Ascending aorta (tissue), 2 donors: Measurements from ENCODE around the gene VPS9D1. TPM values are rescaled to one million over a fixed set of nuclear protein-coding genes. Genes with fewer than 3 reads are reported as not detected.

Source experiments
- DNase-seq, 2 donors: peaks; one replicate each; pipeline ENCODE4 v3.0.0-alpha.2; 2019; ENCODE audit warnings: low spot score in 2 of 2
- H3K27ac ChIP-seq, 2 donors: fragments of 200-600 bp; sonication (generic); one replicate each; pipeline ENCODE4 v1.5.1; 2016 to 2017; ENCODE audit warnings: mild to moderate bottlenecking in 1 of 2
- H3K27me3 ChIP-seq: fragments of 200-600 bp; sonication (generic); one replicate; pipeline ENCODE4 v1.5.1; 2017
- H3K36me3 ChIP-seq, 2 donors: fragments of 200-600 bp; sonication (generic); one replicate each; pipeline ENCODE4 v1.5.1; 2016
- H3K4me1 ChIP-seq, 2 donors: fragments of 200-600 bp; sonication (generic); one replicate each; pipeline ENCODE4 v1.5.1; 2016 to 2017; ENCODE audit warnings: mild to moderate bottlenecking in 1 of 2
- H3K4me3 ChIP-seq, 2 donors: fragments of 200-600 bp; sonication (generic); one replicate each; pipeline ENCODE4 v1.5.1; 2016 to 2017; ENCODE audit warnings: mild to moderate bottlenecking in 1 of 2
- H3K9me3 ChIP-seq, 2 donors: fragments of 200-600 bp; sonication (generic); one replicate each; pipeline ENCODE4 v1.5.1; 2016
- intact Hi-C: fragments of 100-400 bp; cut with DNase I; formaldehyde crosslinking; loops from one replicate; pipeline ENCODE4 v1.15.1; 2023
- total RNA-seq: library from RNA; depleted of rRNA; stranded (reverse); fragments of >200 nt; gene quantifications from one replicate; pipeline ENCODE4 v1.1.0, GENCODE V29; 2016
- TF ChIP-seq, protein P1 (sequence below), 3 experiments: fragments of 200-600 bp in 2 of 3; fragments of 450-650 bp in 1 of 3; sonication (generic) in 2 of 3; IDR thresholded peaks; one replicate each; pipeline ENCODE4 v1.5.1; 2016 to 2019; ENCODE audit warnings: antibody characterized with exemption in 3 of 3, mild to moderate bottlenecking in 1 of 3, moderate library complexity in 1 of 3

The VPS9D1 gene
- total RNA-seq, 1 donor from 2014 or later, result 17.2 TPM

DNA sequence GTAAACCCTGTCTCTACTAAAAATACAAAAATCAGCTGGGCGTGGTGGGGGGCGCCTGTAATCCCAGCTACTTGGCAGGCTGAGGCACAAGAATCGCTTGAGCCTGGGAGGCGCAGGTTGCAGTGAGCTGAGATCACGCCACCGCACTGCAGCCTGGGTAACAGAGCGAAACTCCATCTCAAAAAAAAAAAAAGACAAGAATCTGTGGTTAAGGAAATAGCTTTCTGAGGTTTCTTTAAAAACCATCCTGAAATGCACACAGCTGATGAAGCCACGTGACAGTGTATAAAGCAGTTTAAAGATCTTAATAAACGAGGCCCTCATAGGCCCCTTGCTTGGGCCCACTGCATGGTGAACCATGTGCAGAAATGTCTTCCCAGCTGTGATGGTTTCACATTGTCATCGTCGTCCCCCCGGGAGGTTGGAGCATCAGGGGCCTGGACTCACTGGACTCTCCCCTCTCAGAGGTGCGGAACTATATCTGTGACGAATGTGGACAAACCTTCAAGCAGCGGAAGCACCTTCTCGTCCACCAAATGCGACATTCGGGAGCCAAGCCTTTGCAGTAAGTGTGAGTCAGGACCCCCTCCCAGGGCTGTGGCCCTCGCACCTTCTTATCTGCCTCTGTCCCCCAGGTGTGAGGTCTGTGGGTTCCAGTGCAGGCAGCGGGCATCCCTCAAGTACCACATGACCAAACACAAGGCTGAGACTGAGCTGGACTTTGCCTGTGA, 16.8 kb upstream of the VPS9D1 start:
- Histone ChIP-seq H3K9me3 (no peaks in the 10 kb centered on the region), H3K4me1 (no peaks in the 10 kb centered on the region), H3K36me3 (peaks cover 67 to 76% of the 10 kb centered on the region in 2 donors), H3K27ac (no peak overlapping the region), H3K4me3 (no peak overlapping the region), H3K27me3 (no peaks in the 10 kb centered on the region)
- TF ChIP-seq, protein P1, sequence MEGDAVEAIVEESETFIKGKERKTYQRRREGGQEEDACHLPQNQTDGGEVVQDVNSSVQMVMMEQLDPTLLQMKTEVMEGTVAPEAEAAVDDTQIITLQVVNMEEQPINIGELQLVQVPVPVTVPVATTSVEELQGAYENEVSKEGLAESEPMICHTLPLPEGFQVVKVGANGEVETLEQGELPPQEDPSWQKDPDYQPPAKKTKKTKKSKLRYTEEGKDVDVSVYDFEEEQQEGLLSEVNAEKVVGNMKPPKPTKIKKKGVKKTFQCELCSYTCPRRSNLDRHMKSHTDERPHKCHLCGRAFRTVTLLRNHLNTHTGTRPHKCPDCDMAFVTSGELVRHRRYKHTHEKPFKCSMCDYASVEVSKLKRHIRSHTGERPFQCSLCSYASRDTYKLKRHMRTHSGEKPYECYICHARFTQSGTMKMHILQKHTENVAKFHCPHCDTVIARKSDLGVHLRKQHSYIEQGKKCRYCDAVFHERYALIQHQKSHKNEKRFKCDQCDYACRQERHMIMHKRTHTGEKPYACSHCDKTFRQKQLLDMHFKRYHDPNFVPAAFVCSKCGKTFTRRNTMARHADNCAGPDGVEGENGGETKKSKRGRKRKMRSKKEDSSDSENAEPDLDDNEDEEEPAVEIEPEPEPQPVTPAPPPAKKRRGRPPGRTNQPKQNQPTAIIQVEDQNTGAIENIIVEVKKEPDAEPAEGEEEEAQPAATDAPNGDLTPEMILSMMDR (IDR thresholded peaks at IDR 0.05), result no peak
- DNase-seq, result no peak
- intact Hi-C loops, result no loop called here

DNA sequence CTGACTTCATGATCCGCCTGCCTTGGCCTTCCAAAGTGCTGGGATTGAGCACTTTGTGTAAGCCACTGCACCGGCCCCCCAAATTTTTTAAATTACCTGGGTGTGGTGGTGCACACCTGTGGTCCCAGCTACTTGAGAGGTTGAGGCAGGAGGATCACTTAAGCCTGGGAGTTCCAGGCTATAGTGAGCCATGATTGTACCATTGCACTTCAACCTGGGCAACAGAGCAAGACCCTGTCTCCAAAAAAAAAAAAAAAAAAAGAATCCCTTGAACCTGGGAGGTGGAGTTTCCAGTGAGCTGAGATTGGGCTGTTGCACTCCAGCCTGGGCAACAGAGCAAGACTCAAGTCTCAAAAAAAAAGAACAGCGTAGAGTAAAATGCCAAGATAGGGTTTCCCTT, 15.9 kb upstream of the VPS9D1 start:
- Histone ChIP-seq H3K36me3 (peaks cover 76 to 81% of the 10 kb centered on the region in 2 donors), H3K4me3 (no peak overlapping the region), H3K27ac (no peak overlapping the region), H3K9me3 (no peaks in the 10 kb centered on the region), H3K4me1 (no peaks in the 10 kb centered on the region), H3K27me3 (no peaks in the 10 kb centered on the region)
- intact Hi-C loops, result no loop called here
- TF ChIP-seq, protein P1 (IDR thresholded peaks at IDR 0.05), result no peak
- no peak for DNase-seq

DNA sequence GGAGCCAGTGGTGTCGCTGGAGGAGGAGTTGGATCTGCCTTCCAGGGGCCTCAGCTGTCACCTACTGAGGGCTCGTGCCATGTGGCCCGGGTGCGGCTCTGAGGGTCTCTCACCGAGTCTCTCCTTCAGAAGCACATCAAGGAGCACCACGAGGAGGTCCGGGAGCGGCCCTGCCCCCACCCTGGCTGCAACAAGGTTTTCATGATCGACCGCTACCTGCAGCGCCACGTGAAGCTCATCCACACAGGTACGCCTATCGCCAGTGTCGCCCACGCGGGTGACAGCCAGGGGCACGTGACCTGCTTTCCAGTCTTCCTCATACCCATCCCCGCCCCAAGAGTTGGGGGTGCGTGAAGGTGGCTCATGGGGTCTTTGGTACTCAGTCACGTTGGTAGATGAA, 13.1 kb upstream of the VPS9D1 start:
- TF ChIP-seq, protein P1 (IDR thresholded peaks at IDR 0.05), result no peak
- Histone ChIP-seq H3K4me1 (no peaks in the 10 kb centered on the region), H3K4me3 (no peak overlapping the region), H3K27me3 (no peaks in the 10 kb centered on the region), H3K9me3 (no peaks in the 10 kb centered on the region), H3K27ac (no peak overlapping the region), H3K36me3 (peaks cover 80 to 90% of the 10 kb centered on the region in 2 donors)
- DNase-seq, result no peak
- intact Hi-C loops, result no loop called here

DNA sequence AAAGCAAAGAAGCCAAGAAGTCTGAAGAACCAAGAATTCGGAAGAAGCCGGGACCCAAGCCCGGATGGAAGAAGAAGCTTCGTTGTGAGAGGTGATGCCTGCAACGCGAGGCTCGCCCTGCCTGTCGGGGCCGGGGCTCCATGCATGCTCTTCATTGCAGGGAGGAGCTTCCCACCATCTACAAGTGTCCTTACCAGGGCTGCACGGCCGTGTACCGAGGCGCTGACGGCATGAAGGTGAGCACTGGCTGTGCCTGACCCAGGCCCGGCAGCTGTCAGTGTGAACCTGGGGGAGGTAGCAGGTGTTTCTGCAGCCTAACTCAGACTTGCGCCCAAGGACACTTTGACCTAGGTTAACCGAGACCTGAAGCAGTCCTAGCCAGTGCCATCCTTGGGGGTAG, 12.6 kb upstream of the VPS9D1 start:
- H3K27ac ChIP-seq, result no peak overlapping the region
- no peak overlapping the region for H3K4me3 ChIP-seq
- H3K4me1 ChIP-seq, result no peaks in the 10 kb centered on the region
- no peaks in the 10 kb centered on the region for H3K27me3 ChIP-seq
- no peak for DNase-seq
- H3K36me3 ChIP-seq, result peaks cover 75 to 88% of the 10 kb centered on the region in 2 donors
- H3K9me3 ChIP-seq, result no peaks in the 10 kb centered on the region
- intact Hi-C loops, result no loop called here
- TF ChIP-seq, protein P1 (IDR thresholded peaks at IDR 0.05), result no peak

DNA sequence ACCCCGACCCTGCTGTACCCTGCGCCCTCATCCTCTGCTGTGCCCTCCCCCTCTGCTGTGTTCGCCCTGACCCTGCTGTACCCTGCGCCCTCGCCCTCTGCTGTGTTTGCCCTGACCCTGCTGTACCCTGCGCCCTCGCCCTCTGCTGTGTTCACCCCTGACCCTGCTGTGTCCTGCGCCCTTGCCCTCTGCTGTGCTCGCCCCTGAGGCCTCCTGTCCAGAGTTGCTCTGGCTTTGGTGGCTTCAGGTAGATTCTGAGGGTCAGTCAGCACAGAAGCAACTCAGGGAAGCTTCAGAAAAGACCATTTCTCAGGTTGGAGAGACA, 12.2 kb upstream of the VPS9D1 start:
- peaks cover 71 to 87% of the 10 kb centered on the region in 2 donors for H3K36me3 ChIP-seq
- no peaks in the 10 kb centered on the region for H3K9me3 ChIP-seq
- no peak overlapping the region for H3K27ac ChIP-seq
- DNase-seq, result no peak
- no peak overlapping the region for H3K4me3 ChIP-seq
- H3K27me3 ChIP-seq, result no peaks in the 10 kb centered on the region
- TF ChIP-seq, protein P1 (IDR thresholded peaks at IDR 0.05), result no peak
- intact Hi-C loops, result no loop called here
- no peaks in the 10 kb centered on the region for H3K4me1 ChIP-seq
